Stimulated activated CD4-positive, alpha-beta T cell treated with anti-CD3 and anti-CD28 coated beads, Interleukin-12 subunit alpha, Interleukin-12 subunit beta, amount 100 ng/mL, for 4 hours (primary cell): ENCODE data around the gene B3GNT7.
"Not testable (repeated sequence)": the region's sequence is repeated elsewhere in the genome, so short reads cannot be mapped to it uniquely, and the experiment has no call there.

Experiments
- DNase-seq: peaks from one replicate; pipeline ENCODE4 v3.0.0-alpha.2; 2020

Gene B3GNT7

DNA sequence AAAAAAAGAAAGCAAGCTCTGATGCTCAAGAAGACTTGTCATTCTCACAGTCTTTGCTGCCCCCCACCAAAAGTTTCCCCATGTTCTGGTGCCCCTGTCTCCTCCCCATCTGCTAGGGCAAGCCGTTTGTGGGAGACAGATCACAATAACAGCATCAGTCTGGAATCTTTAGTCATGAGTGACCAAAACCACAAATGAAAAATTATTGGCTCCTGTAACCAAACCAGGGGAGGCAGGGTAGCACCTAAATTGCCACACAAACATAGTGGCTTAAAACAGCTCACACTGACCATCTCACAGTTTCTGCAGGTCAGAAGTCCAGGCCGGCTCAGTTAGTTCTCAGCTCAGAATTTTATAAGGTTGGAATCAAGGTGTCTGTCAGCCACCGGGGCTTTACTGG lies 9.1 kb upstream of the B3GNT7 start:
- no peak for DNase-seq

GRCh38 chr2:231387904-231388724 lies 7.4 kb upstream of the B3GNT7 start:
- DNase-seq, result no peak

DNA sequence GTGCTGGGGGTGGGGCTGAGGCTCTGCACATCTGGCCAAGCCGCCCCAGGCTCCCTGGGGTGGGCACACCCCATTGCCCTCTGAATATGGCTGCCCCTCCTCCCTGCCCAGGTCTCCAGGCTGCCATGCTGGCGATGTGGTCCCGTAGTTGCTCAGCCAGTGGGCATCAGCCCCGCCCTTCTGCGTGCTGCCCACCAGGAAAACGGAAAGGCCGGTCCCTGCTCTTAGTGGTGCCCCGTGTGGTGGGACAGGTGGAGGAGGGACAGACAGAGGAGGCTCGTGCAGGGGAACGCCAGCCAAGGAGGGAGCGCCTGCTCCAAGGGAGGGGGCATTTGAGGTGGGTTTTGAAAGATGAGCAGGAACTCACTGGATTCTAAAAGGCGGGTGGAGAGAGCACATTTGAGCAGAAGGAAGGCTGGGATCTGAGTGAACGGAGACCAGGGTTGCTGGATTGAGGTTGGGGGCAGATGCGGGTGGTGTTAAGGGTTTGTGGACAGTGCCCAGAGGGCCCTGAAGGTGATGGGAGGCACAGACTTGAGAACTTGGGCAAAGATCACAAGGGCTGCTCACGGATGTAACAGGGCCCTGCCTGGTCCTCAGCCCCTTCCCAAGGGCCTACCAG lies 6.7 kb upstream of the B3GNT7 start:
- DNase-seq, result no peak

DNA sequence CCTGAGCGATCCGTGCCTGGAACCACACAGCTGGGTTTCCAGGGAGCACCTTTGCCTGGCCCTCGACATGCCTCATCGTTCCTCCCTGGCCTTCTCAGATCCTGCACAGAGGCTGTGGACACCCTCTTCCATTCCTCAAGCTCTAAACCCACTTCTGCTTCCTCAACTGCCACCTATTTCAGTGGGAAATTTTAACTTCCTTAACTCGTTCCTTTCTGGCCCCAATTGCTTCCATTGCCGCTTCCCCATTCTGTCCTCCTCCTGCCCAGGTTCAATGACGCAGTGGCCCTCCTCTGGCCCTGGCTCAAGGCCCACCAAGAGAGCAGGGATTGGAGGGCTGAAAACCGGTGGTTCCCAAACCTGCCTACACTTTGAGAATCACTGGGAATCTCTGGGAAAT lies 4.8 kb upstream of the B3GNT7 start:
- DNase-seq, result no peak

DNA sequence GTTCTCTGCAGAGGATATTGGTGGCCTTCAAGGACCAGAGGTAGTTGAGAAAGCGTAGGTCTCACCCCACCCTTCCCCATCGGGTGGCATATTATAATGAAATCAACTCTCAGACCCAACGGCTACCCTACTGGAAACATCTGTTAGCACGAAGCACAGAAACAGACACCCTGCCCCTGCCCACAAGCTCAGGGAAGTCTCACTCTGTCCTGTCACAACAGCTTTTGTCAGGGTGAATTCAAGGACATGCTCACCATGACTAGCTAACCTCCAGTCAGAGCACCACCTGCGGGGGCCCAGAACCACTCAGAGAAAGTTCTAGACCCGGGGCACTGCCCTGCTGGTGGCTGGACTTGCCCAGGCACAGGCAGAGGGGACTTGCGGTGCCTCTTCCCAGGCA lies 3.5 kb upstream of the B3GNT7 start:
- no peak for DNase-seq

DNA sequence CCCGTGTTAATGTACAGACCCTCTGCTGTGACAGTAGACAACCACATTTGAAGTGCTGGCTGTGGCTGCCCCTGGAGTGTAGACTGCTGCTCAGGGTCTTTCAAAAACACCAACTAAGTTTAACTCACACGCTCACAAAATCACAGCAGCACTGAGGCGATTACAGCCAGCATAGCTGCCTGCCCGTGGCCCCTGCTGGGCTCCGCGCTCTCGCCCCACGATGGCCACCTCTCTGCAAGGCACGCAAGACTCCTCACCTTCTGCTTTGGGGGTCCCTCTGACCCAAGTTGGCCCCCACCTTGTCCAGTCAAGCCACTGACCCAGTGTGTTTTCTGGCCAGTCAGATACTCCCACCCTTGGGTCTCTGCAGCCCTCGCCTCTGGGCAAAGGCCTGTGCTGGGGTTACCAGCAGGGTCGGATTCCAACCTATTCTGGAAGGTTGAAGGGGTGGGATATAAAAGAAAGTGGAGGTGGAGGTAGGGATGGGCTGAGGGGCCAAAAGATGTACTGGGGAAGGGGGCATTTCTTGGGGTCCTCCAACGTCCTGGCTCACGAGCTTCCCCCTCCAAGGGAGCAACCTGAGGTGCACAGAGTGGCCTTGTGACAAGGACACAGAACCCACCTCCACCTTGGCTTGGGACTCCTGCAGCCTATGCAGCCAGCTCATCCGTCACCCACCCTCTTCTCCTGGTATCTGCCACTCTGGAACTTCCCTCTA lies 2.9 kb upstream of the B3GNT7 start:
- no peak for DNase-seq

- no peak for DNase-seq
Observed at GRCh38 chr2:231393149-231394131, 2.1 kb upstream of the B3GNT7 start.

GRCh38 chr2:231394211-231395141 lies 1.0 kb upstream of the B3GNT7 start:
- DNase-seq, result no peak

DNA sequence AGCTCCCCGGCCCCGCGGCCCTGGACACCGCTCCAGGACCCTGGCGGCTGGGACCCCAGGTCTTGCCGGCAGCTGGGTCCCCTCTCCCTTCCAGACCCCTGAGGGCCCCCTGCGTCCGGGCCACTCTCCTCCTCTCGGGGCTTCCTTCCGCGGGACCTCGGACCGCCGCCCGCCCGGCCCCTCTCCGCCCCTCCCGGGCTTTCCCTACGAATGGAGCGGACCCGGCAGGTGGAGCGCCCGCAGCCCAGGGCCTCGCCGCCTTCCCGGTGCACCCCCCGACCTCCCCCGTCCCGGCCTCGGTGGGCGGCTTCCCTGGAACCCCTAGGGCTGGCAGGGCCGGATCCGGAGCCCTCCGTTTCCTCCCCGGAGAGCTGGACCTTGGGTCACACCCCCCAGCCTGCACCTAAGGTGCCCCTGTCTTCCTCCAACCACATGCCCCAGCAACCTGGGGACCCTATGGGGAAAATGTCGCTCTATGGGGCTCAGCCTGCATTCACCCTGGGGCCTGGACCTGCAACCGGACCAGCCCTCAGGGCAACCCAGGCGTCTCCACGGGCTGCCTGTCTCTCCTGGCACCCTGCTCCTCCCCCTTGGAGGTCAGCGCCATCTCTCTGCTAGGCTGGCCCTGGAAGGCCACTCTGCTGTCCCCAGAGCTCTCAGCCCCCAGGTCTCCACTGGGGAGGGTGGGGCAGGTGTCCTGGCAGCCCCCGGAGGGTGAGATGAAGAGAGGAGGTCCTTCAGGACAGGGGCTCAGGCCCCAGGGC lies 730 bp downstream of the B3GNT7 start:
- DNase-seq, result no peak

DNA sequence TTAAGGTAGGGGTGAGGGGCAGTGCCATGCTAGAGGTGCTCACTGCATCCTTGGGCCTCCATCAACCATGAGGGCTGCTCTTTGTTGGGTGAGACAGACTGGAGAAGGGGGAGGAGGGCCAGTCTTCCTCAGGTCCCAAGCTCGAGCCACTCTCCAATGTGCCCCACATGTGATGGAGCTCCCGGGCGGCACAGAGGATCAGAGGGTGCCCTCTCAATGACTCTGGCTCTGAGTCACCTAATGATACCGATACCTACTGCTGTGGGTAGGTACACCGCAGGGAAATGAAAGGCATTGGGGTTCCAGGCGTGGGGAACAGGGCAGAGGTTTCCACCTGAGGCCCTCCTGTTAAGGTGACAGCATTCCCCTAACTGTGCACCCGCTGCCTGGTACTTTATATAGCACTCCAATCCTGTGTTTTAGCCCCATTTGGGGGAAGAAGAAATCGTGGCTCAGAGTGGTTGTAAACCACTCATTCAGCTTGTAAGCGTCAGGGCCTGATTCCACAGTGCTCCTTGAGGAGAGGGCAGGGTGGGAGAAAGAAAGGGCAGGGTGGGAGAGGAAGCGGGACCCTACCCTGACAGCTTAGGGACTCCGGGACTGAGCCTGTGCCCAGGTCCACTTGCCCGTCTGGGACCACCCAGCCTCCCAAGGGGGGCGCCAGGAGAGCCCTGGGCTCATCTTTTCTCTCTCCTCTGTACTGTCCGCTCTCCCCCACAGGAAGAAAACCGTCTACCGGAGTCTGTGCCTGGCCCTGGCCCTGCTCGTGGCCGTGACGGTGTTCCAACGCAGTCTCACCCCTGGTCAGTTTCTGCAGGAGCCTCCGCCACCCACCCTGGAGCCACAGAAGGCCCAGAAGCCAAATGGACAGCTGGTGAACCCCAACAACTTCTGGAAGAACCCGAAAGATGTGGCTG lies 1.8 kb downstream of the B3GNT7 start:
- no peak for DNase-seq

DNA sequence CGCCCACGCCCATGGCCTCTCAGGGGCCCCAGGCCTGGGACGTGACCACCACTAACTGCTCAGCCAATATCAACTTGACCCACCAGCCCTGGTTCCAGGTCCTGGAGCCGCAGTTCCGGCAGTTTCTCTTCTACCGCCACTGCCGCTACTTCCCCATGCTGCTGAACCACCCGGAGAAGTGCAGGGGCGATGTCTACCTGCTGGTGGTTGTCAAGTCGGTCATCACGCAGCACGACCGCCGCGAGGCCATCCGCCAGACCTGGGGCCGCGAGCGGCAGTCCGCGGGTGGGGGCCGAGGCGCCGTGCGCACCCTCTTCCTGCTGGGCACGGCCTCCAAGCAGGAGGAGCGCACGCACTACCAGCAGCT lies 2.4 kb downstream of the B3GNT7 start:
- DNase-seq, result no peak

GRCh38 chr2:231398585-231398984 lies 3.1 kb downstream of the B3GNT7 start:
- no peak for DNase-seq

DNA sequence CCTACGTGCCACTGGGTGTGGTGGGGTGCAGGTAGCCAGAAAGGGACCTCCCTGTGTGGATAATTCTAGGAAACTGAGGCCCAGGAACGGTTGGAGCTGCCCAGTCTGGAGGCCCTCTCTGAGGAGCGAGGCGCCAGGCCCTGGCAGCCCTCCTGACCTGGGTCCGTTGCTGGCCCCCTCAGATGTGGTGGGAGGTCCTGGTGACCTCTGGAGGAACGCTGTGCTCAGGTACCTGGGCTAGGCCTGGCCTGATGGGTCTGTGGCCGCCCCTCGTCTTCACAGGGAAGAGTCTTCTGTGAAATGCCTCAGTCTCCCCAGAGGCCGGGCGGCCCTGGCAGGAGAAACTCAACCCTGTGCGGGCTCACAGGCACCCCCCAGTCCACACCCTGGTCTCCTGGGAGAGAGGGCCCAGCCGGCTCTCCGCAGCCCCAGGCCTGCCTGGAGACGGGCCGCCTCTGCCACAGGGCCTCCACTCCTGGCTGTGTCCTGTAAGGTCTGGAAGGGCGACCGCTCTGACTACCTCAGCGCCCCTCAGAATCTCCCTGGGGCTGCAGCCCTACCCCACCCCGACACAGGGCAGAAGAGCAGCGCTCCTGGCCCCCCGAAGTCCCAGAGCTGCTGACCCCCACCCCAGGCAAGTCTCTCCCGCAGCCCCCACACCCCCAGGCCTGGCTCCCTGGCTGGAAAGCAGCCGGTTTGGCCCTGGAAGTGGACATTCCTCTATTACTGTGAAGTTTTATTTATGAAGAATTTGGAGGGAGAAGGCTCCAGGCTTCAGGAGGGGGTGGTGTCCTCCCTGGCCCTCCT lies 3.7 kb downstream of the B3GNT7 start:
- no peak for DNase-seq

- no peak for DNase-seq
Observed at GRCh38 chr2:231399853-231400680, 4.6 kb downstream of the B3GNT7 start.

- DNase-seq, result not testable (repeated sequence)
Observed at GRCh38 chr2:231400681-231401080, 5.2 kb downstream of the B3GNT7 start.

GRCh38 chr2:231401101-231401500 lies 5.6 kb downstream of the B3GNT7 start:
- DNase-seq, result not testable (repeated sequence)

DNA sequence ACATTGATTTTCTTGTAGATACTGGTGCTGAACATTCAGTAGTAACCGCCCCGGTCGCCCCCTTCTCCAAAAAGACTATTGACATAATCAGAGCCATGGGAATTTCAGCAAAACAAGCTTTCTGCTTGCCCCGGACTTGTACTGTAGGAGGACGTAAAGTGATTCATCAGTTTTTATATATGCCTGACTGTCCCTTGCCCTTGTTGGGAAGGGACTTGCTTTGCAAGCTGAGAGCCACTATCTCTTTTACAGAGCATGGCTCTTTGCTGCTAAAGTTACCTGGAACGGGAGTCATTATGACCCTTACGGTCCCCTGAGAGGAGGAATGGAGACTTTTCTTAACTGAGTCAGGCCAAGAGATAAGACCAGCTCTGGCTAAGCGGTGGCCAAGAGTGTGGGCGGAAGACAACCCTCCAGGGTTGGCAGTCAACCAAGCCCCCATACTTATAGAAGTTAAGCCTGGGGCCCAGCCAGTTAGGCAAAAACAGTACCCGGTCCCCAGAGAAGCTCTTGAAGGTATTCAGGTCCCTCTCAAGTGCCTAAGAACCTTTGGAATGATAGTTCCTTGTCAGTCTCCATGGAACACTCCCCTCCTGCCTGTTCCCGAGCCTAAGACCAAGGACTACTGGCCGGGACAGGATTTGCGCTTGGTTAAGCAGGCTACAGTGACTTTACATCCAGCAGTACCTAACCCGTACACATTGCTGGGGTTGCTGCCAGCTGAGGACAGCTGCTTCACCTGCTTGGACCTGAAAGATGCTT lies 8.1 kb downstream of the B3GNT7 start:
- not testable (repeated sequence) for DNase-seq
